NCI-H526 (cell line): ENCODE results near the gene PTGIS.

Source experiments
- DNase-seq, 2 experiments: peaks; one replicate each; lab custom pipeline; 2025; lab: John Stamatoyannopoulos, UW

The PTGIS gene

DNA sequence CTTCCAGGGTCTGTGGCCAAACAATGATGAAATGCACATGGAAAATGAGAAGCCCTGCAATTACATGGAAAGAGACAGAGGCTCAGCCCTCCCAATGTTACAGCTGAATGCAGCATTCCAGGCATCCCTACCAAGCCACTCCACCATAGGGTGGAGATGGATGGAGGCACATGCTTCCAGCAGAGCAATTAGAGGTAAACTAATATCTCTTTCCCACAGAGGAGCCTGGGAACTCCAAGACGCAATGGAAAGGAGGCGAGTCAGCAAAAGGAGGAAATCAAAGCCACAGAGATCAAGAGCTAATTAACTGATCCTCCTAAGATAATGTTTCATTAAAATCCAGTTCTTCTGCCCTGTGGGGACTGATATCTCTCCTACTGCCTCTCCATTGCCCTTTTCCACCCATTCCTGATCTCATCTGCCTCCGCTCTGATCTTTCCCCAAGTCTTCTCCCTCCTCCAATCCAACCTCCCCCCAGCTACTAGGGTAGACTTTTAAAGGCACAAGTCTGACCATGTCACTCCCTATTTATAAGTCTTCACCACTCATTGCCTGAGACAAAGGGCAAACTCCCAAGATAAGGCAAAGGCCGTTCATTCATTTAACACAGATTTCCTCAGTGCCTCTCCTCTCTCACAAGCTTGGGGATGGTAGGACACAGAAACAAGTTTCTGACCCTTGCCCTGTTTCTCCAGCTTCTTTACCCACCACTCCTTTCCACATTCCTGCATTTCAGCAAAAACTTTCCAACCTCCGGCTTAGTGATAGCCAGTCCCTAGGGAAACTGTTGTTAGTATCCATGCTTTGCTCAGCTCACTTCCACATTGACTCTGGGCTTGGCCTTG, 71.2 kb downstream of the PTGIS start:
- DNase-seq: no peak

DNA sequence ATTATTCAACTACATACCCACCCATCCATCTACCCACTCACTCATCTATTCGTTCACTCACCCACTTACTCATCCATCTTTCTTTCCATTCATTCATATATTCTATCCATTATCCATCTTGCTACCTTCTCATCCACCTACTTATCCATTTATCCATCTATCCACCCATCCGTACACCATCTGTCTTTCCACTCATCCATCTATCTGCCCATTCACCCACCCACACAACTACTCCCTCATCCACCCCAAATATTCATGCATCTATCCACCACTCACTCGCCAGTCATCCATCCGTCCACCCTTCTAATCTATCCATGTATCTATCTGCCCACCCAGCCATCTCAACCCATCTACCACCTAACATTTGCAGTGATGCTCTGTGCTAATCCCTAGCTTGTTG, 71.9 kb downstream of the PTGIS start:
- no peak for DNase-seq

DNA sequence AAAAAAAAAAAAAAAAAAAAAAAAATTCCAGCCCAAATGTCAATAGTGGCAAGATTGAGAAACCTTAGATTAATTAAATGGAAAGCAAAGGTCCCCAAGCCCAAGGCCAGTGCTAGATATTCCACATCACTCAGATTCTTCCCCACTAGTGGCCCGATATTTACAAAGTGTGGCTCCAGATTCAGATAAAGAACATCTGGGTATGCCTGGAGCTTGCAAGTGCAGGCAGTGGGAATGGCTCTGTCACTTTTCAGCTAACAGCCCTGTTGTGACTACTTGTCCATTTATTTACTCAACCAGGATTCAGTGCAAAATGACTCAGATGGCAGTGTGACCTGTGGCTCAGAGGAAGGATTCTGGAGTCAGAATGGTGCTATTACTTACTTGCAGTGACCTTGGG, 77.2 kb downstream of the PTGIS start:
- no peak for DNase-seq

DNA sequence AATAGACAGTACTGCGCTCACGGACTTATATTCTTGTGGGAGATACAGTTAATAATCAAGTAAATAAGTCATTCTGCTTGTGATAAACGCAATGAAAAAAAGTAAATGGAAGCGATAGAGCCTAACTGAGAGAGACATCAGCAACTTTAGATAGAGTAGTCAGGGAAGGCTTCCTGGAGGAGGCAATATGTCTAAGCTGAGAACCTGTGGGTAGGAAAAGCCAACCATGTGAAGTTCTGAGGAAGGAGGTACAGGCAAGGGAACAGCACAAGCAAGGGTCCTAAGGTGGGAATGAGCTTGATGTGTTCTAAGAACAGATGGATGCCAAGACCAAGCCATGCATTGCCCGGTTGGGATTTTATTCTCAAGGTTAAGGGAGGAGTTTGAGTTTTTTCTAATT, 78.2 kb downstream of the PTGIS start:
- no peak for DNase-seq

DNA sequence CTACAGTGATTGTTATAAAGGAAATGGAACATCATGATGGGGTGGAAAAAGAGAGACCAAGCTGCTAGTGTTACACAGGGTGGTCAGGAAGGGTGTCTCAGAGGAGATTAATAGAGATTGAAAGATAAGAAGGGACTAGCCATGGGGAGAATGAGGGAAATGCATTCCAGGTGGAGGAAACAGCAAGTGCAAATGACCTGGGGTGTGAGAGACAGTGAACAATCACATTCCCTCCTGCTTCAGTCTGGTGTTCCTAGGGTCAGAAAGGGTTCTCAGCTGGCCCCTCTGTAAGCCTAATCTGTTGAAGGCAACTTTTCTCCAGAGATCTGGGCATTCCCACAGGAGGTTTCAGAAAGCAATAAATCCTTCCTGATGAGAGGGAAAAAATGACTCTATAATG, 81.9 kb downstream of the PTGIS start:
- no peak for DNase-seq

DNA sequence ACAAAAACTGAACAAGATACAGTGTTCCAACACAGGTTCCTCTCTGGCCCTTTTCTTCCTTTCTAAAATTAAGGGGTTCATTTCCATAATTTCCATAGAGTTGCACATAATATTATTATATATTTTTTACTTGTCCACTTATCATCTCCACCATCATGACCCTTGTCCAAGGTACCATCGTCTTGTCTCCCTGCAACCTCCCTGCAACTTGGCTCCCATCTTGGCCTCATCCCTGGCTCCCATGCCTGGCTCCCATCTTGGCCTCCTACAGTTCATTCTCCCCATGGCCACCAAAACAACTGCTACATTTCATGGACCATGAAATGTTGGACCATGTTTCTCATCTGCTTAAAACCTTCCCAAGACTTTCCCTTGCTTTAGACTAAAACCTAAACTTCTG, 82.4 kb downstream of the PTGIS start:
- DNase-seq: no peak

DNA sequence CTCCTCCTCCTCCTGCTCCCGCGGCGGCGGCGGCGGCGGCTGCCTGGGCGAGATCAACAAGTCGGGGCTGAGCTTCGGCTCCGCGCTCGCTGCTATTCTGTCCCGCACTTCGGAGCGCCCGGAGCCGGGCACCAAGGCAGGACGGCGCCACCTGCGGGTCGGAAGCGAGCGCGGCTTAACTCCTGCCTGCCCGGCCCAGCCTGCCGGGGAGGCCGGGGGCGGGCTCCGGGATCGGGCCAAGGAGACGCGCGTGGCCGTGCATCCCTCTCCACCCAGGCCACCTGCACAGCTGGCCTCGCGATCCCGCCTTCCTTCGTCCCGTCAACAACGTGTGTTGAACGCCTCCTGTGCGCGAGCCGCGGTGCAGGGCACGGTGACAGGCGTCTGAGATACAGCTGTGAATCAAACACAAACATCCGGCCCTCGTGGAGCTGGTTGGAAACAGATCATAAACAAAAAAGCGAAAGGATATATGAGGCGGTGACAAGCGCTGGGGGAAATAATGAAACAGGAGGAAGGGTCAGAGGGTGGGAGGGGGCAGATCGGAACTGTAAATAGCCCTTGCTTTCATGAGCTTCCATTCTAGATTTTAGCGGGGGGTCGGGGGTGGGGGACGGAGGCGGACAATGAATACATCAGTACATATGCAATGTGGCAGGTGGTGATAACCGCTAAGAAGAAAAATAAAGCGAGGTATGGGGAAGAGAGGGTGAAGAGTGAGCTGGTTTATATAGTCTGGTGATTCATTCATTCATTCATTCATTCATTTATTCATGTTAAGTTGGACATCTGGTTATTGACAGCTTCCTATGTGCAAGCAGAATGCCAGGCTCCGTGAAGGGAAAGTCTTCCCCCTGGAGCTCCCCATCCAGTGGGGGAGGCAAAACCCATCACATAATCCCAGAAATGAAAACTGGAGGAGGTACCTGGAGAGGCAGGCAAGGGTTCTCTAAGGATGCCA, 83.5 kb downstream of the PTGIS start:
- DNase-seq: peak; percentile 81 to 96

DNA sequence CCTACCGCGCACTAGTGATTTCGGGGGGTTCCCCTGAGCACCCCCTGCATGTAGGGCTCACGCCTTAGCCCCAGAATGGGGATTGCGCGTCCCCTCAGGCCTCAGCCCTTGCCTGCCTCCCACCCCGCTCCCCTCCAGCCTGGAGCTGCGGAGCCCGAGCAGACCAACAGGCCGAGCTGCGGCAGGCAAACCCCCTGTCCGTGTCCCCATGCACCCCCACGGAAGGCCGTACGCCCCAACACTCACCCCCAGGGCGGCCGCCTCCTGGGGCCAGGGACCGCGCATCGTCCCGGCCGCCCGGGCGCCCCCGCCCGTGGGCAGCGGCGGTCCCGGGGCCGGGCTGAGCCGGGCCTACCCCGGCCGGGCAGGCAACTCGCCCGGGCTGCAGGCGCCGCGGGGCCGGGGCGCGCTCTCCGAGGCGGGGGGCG, 84.2 kb downstream of the PTGIS start:
- peak in 1 of 2 experiments; percentile 49 for DNase-seq

DNA sequence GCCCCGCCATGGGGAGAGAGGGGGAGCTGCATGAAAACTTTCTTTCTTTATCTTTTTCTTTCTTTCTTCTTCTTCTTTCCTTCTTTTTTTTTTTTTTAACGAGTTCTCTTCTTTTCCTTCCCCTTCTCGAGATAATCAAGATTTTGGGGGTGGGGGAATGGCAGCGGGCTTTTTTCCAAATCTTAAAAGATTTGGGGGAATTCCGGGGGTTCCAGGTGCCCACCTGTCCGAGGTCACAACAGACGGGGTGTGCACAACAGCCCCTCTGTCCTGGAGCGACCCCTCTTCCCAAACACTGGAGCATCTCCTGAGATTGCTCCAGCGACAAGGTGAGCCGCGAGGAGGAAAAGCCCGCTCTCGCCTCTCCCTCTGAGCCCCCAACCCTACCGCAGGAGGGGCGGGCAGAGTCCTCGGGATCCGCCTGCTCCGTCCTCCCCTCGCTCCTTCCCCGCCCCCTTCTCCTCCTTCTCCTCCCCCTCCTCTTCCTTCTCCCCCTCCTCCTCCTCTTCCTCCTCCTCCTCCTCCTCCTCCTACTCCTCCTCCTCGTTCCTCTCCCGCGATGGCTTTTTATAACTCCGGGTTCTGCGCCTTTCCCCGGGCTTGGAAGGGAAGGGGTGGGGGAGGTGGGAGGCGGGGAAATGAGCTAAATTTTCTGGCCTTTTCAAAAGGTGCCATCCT, 84.8 kb downstream of the PTGIS start:
- DNase-seq: peak in 1 of 2 experiments; percentile 49

DNA sequence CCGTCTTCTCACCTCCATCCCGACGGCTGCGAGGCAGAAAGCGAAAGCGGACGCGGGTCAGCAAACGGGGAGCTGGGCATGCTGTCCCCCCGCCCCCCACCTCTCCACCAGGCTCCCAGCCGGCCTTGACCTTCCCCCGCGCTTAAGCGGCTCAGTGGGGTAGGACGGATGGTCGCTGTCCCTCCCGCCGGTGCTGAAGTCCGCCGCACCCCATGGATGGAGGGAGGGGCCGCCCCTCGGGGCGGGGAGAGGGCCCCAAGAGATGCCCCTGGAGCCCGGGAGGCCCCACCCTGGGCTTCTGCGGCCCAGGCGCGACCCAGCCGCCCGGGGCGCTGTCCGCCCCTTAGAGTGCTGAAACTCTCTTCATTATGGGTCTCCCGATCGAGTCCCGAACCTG, 85.3 kb downstream of the PTGIS start, which contains the start of gene KCNB1:
KCNB1 (minus strand) TSS at position 48 of the 397 bp plus-strand sequence. CDS start 188 bp downstream, outside the sequence.
- DNase-seq: no peak

DNA sequence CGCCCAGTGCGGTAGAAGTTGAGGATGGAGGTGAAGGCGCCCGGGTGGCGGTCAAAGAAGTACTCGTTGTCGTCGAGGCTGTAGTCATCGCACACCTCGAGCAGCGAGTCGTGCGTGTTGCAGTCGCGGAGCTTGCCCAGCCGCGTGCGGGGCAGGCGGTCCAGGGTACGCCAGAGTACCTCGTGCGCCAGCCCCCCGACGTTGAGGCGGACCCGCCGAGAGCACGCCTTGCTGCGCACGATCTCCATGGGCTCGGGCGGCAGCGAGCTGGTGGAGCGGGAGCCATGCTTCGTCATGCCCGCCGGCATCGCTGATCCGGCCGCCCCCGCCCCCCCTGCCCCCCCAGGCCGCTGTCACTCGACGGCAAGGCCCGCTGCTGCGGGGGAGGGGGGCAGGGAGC, 85.8 kb downstream of the PTGIS start:
- DNase-seq: no peak

DNA sequence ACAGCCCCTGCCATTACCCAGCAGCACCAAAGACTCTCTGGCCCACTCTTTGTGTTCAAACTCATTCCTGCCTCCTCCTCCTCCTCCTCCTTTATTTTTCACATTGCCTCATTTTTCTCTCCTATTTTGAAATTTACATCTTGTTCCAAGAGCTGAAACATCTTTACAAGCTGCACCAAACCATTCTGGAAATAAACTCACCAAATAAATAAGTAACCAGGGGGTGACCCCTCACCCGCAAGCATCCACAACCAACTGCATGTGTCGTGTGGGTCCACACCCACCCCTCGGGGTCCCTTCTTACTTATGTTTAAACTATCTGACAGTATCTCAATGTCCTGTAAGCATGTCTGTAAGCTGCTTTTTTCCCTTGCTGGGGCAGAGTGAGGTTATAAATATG, 86.8 kb downstream of the PTGIS start:
- no peak for DNase-seq

DNA sequence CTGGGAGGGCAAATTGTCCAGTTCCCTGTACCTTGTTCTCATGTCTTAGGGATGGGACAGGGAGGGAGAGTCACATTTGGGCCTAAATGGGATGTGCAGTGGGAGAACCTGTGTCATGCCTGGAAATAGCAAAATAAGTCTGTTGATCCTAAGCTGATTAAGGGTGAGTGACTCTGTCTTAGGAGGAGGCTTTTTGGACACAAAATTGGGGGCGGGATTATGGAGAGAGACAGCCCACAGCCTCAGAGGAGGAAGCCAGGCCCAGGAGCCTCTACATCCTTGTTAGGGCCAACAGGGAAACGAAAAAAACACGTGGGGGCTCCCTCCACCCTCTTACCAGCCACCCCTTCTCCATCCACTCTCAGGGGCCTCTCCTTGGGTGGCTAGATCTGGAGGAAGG, 87.7 kb downstream of the PTGIS start:
- no peak for DNase-seq

DNA sequence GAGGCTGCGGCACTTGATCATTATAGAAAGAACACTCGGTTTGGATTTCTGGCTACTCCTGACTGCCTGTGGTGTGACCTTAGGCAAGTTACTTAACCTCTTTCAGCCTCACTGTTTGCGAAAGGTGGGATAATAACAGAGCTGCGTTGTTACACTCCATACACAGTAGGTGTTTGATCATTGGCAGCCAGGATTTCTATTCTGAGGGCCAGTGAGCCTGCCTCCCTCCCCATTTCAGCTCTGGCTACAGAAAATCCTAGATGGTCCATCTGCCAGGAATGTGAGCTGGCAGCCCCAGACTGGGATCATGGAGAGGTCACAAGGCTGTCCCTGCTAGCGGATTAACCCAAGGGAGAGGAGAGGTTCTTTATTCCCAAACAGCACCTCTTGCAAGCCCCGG, 88.2 kb downstream of the PTGIS start:
- no peak for DNase-seq

DNA sequence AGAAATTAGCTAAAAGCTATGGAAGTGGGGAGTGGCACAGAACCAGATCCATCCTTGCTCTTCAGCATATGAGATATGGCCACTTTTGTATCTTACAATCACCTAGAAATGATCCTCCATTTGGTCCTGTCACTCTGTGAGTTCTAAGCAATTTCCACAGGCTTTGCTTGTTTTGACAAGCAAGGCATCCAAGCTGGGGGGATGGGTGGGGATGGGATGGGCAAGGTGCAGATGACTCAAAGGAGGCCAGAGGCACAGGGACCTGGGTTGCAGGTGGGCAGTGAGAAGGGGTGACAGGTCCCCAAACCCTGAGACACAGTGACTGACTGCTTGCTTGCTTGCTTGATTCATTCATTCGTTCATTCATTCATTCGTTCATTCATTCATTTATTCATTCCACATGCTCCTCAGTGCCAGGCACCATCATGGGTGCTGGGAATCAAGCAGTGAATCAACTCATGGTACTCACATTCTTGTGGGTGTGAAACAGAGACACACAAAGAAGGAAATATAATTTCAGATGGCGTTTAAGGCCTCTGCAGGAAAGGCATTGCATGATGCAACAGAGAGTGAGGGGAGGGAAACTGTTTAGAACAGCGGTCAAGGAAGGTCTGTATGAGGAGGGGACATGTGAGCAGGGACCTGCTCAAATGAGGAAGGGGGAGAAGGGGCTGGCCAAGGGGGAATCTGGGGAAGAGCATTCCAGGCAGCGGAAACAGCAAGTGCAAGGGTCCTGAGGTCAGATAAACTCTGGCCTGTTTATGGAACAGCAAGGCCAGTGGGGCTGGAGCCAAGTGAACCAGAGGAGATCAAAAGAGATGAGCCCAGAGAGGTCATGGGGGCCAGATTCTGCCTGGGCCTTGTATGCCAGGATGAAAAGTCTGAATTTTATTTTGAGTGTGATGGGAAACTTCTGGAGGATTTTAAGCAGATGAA, 88.9 kb downstream of the PTGIS start:
- DNase-seq: no peak

DNA sequence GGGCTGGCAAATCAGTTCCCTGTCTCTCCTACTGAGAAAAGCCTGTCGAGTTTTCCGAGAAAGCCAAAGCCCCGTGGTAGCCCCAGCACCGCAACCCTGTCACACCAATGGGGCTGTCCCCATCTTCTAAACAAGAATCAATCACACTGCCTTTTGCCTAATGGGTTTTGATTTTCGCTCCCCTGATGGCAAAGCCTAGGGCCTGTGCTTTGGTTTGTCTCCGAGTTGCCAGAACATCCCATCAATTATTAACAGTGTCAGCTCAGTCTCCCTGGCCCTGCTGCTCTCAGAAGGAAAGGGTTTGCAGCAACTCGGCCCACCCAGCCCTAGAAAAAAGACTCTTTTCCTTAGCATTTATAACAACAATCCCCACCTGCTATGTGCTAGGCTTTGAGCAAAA, 89.7 kb downstream of the PTGIS start:
- DNase-seq: no peak

DNA sequence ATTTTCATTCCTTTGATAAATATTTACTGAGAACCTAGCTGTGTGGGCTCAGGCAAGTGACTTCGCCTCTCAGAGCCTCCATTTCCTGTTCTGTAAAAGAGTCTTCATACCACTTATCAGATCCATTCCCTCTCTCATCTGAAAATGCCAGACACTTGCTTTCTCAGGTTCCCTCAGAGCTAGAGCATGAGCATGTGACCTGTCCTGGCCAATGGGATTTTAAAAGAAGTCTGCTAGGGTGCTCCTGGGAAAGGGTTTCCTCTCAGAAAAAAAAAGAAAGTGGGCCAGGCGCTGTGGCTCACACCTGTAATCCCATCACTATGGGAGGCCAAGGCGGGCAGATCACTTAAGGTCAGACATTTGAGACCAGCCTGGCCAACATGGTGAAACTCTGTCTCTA, 90.7 kb downstream of the PTGIS start:
- no peak for DNase-seq

DNA sequence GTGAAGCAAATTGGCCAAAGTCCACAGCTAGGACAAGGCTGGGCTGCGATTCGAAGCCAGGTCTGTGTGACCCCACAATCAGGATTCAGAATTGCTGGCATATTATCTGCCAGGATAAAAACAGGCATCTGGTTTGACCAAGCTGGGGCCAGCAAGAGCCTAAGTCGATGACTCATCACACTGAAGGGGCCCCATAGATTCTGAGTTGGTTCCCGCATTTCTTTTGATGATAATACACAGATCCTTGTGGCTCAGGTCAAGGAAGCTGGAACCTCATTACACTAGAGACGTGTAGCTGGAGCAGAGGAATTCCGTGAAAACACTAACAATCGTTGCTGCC, 92.0 kb downstream of the PTGIS start:
- no peak for DNase-seq

DNA sequence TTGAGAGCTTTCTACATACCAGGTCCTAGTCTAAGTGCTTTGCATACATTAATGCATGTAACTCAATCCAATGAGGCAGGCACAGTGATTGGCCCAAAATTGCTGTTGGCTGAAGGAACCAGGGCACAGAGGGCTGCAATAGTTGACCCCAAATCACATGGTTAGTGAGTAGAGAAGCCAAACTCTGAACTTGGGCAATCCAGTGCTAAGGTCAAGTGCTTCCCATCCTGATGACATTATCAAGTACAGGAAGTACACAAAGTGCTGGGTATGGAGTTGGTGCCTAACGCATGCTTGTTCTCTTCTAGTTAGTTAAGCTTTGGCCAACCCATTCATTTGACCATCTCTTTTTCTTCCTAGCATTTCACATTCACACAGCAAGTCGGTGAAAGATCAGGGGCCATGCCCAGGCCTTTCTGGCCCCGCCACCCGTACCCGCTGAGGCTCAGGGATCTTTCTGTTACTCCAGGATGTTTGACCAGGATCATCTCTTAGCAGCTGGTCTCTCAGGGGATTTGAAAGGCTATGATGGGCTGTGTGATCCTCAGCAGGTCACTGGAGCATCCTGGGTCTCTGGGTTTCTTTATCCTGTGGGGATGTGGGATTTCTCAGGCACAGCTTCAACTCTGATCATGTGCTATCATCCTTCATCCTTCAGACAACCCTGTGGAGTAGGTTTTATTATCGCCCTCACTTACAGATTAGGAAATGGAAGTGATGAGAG, 92.5 kb downstream of the PTGIS start:
- DNase-seq: peak in 1 of 2 experiments; percentile 35

DNA sequence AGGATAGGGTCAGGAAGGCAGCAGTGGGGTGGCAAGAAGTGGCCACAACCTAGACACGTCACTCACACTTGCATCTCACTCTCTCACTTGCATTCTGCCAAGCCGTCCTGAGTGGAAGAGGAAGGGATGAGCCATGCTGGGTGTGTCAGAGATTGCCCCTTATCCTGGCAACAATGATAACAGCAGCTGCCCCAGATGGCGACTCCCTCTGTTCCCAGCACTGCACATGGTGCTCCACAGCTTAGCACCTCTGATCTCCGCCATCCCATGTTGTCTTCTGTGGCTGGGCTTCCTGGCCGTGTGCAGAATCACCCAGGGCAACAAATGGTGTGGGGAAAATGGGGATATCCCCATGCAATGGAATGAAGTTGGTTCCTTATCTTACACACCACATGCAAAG, 96.5 kb downstream of the PTGIS start:
- no peak for DNase-seq

DNA sequence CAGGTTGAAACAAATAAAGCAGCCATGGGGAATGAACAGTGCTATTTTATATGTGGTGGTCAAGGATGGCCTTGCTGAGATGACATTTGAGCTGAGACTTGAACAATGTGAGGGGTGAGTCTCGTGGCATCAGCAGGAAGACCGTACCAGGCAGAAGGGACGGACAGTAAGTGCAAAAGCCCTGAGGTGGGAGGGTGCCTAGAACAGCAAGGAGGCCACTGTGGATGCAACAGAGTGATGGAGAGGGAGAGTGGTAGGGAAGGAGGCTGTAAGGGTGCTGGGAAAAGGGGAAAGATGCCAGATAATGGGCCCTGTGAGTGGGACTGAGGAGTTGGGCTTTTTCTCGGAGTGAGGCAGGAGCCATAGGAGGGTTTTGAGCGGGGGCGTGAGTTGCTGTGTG, 97.0 kb downstream of the PTGIS start:
- no peak for DNase-seq
